ENCODE results near the gene NME7.

DNA sequence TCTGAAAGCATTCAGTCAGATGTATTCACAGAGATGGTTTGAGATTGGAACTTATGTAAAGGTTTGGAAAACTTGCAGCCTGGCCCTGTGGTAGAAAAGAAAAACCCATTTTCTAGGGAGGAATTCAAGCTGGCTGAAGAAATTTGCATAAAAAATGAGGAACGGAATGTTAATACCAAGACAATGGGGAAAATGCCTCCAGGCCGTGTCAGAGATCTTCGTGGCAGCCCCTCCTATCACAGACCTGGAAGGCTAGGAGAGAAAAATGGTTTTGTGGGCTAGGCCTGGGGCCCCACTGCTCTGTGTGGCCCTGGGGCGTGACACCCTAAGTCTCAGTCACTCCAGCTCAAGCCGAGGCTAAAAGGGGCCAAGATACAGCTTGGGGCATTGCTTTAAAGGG is 26.7 kb downstream of the NME7 start:
- no peak for TF ChIP-seq GABPB1 (CRISPR knock-in tag; IDR thresholded peaks at IDR 0.05)
- no peak for TF ChIP-seq CTCF (IDR thresholded peaks at IDR 0.05)
- TF ChIP-seq, protein P1, sequence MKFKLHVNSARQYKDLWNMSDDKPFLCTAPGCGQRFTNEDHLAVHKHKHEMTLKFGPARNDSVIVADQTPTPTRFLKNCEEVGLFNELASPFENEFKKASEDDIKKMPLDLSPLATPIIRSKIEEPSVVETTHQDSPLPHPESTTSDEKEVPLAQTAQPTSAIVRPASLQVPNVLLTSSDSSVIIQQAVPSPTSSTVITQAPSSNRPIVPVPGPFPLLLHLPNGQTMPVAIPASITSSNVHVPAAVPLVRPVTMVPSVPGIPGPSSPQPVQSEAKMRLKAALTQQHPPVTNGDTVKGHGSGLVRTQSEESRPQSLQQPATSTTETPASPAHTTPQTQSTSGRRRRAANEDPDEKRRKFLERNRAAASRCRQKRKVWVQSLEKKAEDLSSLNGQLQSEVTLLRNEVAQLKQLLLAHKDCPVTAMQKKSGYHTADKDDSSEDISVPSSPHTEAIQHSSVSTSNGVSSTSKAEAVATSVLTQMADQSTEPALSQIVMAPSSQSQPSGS (CRISPR knock-in tag; IDR thresholded peaks at IDR 0.05; ENCODE audit: borderline replicate concordance, low read depth) = no peak

Data from WTC11 (cell line).